ENCODE data around the gene RGL2.

- TF ChIP-seq CTCF (conservative IDR thresholded peaks at IDR 0.05; ENCODE audit: low read length) (no peak), EZH2phosphoT487 (IDR thresholded peaks at IDR 0.05; ENCODE audit: borderline replicate concordance) (no peak)
These were observed 46.0 kb downstream of the RGL2 start for GRCh38 chr6:33252759-33253158.

Measured in Loucy (cell line).